NCI-H82 (cell line): ENCODE data around the gene LRIG2.
"Not testable (repeated sequence)": the region's sequence is repeated elsewhere in the genome, so short reads cannot be mapped to it uniquely, and the experiment has no call there.

Experiments
- DNase-seq: peaks from one replicate; lab custom pipeline; 2025; lab: John Stamatoyannopoulos, UW

Gene LRIG2

GRCh38 chr1:113126207-113126606 is 53.2 kb downstream of the LRIG2 start:
- DNase-seq, result no peak

- DNase-seq, result no peak
Measured at GRCh38 chr1:113128116-113128515, 55.1 kb downstream of the LRIG2 start.

GRCh38 chr1:113129529-113130185 is 56.7 kb downstream of the LRIG2 start:
- peak; percentile 15 for DNase-seq

GRCh38 chr1:113133038-113133437 is 60.0 kb downstream of the LRIG2 start:
- no peak for DNase-seq

GRCh38 chr1:113133759-113134158 is 60.8 kb downstream of the LRIG2 start:
- DNase-seq, result no peak

GRCh38 chr1:113135460-113135859 is 62.5 kb downstream of the LRIG2 start:
- DNase-seq, result no peak

GRCh38 chr1:113136476-113136875 is 63.5 kb downstream of the LRIG2 start:
- DNase-seq, result no peak

GRCh38 chr1:113137563-113137962 is 64.6 kb downstream of the LRIG2 start:
- DNase-seq, result no peak

GRCh38 chr1:113138778-113139177 is 65.8 kb downstream of the LRIG2 start:
- DNase-seq, result no peak

GRCh38 chr1:113140176-113140575 is 67.2 kb downstream of the LRIG2 start:
- DNase-seq, result no peak

GRCh38 chr1:113140588-113141446 is 67.8 kb downstream of the LRIG2 start:
- DNase-seq, result peak; percentile 85

- no peak for DNase-seq
Measured at GRCh38 chr1:113141650-113142473, 68.9 kb downstream of the LRIG2 start.

GRCh38 chr1:113142791-113143190 is 69.8 kb downstream of the LRIG2 start:
- DNase-seq, result no peak

- DNase-seq, result no peak
Measured at GRCh38 chr1:113146242-113147072, 73.5 kb downstream of the LRIG2 start.

- no peak for DNase-seq
Measured at GRCh38 chr1:113147073-113147625, 74.2 kb downstream of the LRIG2 start.

- DNase-seq, result no peak
Measured at GRCh38 chr1:113147826-113148225, 74.8 kb downstream of the LRIG2 start.

- DNase-seq, result not testable (repeated sequence)
Measured at GRCh38 chr1:113150494-113150893, 77.5 kb downstream of the LRIG2 start.

- DNase-seq, result peak; percentile 34
Measured at GRCh38 chr1:113153116-113153803, 80.3 kb downstream of the LRIG2 start.

- no peak for DNase-seq
Measured at GRCh38 chr1:113156368-113156767, 83.4 kb downstream of the LRIG2 start.

- DNase-seq, result not testable (repeated sequence)
Measured at GRCh38 chr1:113158743-113159142, 85.7 kb downstream of the LRIG2 start.

- no peak for DNase-seq
Measured at GRCh38 chr1:113166473-113166872, 93.5 kb downstream of the LRIG2 start.
